OCI-LY7 (cell line): ENCODE measurements around the gene TLR3.
"Not testable (repeated sequence)": the region's sequence is repeated elsewhere in the genome, so short reads cannot be mapped to it uniquely, and the experiment has no call there.

Source experiments
- CTCF ChIP-seq: fragments of 200-600 bp; sonication (generic); conservative IDR thresholded peaks from 2 replicates; pipeline ENCODE4 v1.5.1; 2014; ENCODE audit warnings: mild to moderate bottlenecking, antibody characterized with exemption, low read length, moderate library complexity, mixed read lengths
- EZH2phosphoT487 ChIP-seq: fragments of 200-600 bp; sonication (generic); IDR thresholded peaks from 2 replicates; pipeline ENCODE4 v1.6.1; 2018; ENCODE audit warnings: low read depth, borderline replicate concordance, mild to moderate bottlenecking, mixed run types, antibody characterized with exemption, low read length, moderate library complexity, mixed read lengths

- TF ChIP-seq CTCF, EZH2phosphoT487: not testable (repeated sequence)
These were observed 21.5 kb upstream of the TLR3 start for GRCh38 chr4:186047501-186047900.
